Middle frontal gyrus (tissue), 1 donor: ENCODE results near the gene SLC25A43.
"Not testable (repeated sequence)": the region's sequence is repeated elsewhere in the genome, so short reads cannot be mapped to it uniquely, and the experiment has no call there.

Experiments
- DNase-seq: peaks from one replicate; pipeline ENCODE4 v3.0.0-alpha.2; 2015; ENCODE audit warnings: low spot score; ENCODE audit errors: extremely low spot score

Gene SLC25A43

DNA sequence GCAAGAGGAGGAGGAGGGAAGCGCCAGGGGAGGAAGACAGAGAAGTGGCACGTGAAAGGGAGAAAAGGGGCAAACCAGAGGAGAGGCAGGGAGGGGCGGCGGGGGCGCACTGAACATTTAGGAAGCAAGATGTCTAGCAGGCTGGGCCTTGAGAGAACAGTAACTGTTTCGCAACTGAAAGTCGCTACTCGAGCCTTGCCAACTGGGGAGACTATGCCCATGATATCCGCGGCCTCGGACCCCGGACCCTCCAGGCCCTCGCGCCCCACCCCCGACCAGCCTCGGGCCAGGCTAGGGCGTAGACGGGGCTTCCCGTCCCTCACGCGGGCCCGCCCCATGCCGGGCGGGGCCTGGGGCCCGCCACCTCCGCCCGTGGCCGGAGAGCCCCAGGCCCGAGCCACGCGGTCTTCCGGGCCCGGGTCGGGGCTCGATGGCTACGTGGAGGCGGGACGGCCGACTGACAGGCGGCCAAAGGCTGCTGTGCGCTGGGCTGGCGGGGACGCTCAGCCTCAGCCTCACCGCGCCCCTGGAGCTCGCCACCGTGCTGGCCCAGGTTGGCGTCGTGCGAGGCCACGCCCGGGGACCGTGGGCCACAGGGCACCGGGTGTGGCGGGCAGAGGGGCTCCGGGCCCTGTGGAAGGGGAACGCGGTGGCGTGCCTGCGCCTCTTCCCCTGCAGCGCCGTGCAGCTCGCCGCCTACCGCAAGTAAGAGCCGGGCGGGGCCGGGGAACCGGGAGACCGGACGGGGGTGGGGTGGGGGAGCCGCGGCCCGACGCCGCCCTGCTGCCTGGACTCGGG is at the start of gene SLC25A43:
TSS of gene SLC25A43 (plus strand) at position 363 of the 798 bp plus-strand sequence. CDS start at position 431, 68 bp downstream.
- no peak for DNase-seq

DNA sequence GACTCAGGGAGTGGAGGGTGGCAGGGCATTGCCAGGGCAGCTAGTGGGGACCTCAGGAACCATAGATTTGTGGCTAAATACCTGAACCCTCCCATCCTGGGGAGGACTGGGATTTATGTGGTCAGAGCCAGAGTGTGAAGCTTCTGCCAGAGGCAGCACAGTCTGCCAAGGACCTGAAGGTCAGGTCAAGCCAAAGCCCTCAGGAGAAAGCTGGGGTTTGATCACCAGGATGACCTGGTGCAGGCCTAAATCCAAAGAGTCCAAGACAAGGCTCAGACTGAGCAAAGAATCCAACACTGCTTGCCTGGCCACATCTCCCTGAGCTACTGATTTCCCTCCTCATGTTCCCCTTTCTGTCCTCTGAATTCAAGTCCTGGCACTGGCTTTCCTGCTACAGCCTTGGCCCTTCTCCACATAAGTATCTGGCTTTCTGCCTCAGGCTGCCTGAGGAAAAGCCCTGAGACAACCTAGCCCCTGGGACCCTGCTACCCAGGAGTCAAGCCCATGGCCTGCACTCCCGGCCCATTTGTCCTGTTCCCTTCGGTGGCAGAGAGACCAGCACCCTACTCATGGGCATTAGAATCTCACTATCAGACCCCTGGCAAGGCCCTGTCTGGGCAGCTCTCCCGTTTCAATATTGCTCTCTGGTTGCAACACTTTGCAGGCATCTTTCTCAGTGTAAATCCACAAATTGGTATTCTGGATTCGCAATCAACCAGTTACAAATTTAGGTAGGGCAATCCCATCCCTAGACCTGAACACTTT is 39.3 kb upstream of the SLC25A43 start:
- DNase-seq = no peak

DNA sequence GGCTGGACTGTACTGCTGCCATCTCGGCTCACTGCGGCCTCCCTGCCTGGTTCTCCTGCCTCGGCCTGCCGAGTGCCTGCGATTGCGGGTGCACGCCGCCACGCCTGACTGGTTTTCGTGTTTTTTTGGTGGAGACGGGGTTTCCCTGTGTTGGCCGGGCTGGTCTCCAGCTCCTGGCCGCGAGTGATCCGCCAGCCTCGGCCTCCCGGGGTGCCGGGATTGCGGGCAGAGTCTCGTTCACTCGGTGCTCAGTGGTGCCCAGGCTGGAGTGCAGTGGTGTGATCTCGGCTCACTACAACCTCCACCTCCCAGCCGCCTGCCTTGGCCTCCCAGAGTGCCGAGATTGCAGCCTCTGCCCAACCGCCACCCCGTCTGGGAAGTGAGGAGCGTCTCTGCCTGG is 37.7 kb upstream of the SLC25A43 start:
- not testable (repeated sequence) for DNase-seq

DNA sequence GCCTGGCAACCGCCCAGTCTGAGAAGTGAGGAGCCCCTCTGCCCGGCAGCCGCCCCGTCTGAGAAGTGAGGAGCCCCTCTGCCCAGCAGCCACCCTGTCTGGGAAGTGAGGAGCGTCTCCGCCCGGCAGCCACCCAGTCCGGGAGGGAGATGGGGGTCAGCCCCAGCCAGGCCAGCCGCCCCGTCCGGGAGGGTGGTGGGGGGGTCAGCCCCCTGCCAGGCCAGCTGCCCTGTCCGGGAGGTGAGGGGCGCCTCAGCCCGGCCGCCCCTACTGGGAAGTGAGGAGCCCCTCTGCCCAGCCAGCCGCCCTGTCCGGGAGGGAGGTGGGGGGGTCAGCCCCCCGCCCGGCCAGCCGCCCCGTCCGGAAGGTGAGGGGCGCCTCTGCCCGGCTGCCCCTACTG is 37.1 kb upstream of the SLC25A43 start:
- DNase-seq = not testable (repeated sequence)

DNA sequence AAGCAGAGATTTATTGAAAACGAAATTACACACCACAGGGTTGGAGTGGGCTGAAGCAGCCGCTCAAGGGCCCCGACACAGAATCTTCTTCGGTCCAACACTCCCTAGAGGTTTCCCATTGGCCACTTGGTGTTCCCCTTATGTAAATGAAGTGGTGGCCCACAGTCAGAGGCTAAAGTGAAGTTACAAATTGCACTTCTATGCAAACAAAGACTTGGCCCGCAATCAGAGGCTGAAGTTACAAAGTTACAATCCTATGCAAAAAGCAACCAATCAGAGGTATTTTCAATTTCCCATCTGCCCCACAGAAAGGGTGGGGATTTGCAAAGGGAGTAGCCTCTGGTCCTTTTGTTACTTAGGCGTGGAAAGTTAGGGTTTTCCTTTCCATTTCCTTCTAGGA is 35.7 kb upstream of the SLC25A43 start:
- no peak for DNase-seq

DNA sequence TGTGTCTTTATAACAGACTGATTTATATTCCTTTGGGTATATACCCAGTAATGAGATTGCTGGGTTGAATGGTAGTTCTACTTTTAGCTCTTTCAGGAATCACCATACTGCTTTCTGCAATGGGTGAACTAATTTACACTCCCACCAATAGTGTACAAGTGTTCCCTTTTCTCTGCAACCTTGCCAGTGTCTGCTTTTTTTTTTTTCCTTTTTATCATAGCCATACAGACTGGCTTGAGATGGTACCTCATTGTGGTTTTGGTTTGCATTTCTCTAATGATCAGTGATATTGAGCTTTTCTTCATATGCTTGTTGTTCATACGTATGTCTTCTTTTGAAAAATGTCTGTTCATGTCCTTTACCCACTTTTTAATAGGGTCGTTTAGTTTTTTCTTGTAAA is 27.3 kb upstream of the SLC25A43 start:
- not testable (repeated sequence) for DNase-seq

DNA sequence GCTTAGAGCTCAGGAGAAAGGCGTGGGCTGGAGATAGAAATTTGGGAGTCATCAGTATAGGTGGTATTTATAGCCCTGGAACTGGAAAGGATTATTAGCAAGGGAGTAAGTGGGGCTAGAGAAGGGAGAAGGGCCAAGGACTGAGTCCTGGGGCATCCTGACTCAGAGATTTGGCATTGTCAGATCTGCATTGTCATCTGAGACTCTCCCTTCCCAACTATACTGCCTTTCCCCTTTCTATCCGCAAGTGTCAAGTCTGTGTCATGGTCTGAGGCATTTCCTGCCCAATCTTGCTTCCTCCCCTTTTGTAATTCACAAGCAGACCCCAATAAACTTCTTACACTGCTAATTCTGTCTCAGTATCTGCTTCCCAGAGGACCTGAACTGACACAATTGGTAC is 24.4 kb upstream of the SLC25A43 start:
- DNase-seq = no peak

DNA sequence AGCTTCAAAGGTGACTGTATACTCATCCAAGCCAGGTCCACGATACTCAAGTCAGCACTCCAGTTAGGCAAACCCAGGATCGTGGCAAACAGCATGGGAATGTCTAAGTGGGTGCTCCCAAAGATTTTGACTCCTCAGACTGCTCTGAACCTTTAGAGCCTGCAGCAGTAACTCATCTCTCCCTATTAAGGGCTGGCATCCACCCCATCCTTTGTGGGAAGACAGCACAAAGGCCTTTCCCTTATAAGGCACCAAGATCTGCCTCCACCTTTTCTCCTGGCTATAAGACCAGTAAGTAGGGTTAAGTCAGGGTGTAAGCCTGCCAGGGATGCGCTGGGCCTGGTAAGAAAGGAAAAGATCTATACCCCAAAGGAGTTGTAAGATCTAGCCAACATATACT is 23.6 kb upstream of the SLC25A43 start:
- no peak for DNase-seq

DNA sequence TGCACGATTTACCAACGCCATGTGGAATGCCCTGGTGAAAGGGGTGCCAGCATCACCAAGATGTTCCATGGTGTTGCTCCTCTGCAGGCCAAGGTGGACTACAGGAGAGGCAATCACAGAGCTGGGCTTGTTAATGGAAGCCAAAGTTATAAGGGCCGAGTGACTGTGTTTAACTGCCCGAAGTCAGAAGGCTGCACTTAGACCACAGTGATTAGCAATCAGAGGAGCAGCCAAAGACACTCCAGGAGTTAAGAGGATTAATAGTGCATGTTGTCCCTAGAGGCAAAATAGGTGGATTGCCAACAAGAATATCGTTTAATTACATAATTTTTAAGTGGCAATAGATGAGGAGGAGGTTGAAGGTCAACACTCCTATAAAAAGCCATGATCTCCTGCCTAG is 22.8 kb upstream of the SLC25A43 start:
- DNase-seq = no peak

DNA sequence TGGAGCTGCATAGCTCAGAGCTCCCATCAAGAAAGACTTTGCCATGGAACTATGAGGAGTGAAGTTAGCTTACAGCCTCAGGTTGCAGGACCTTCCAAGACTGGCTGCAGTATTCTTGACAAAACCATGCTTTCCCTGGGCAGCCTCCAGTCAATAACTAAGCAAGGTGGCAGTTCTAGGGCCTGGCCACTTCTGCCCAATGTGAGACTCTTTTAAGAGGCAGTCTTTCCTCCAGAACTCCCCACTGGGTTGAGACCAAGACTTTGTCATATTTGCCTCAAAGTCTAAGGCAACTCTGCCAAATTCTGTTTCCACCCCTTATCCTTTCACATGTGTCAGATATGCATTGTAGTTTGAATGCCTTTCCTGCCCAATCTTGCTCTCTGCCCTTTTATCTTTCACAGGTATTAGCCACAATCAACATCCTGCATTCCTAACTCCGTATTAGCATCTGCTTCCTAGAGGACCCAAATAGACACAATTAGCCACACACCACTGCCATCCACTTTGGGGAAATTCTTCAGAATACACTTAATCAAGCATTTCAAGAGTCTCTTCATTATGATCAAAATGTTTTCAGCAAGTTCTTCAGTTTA is 17.7 kb upstream of the SLC25A43 start:
- no peak for DNase-seq

DNA sequence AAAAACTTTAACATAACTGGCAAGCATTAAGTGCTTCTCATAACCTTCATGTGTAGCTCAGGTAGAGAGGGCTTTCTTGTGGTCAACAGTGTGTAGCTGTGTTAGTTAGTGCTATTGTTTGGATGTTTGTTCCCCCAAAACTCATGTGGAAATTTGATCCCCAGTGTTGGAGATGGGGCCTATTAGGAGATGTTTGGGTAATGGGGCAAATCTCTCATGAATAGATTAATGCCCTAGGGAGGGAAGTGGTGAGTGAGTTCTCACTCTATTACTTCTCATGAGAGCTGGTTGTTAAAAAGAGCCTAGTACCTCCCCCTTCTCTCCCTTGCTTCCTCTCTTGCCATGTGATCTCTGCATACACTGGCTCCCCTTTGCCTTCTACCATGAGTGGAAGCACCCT is 16.5 kb upstream of the SLC25A43 start:
- DNase-seq = no peak

DNA sequence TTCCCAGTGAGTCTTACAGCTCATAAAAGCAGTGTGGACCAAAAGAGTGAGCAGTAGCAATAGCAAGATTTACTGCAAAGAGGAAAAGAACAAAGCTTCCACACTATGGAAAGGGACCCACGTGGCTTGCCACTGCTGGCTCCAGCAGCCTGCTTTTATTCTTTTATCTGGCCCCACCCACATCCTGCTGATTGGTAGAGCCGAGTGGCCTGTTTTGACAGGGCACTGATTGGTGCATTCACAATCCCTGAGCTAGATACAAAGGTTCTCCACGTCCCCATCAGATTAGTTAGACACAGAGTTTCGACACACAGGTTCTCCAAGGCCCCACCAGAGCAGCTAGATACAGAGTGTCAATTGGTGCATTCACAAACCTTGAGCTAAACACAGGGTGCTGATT is 12.5 kb upstream of the SLC25A43 start:
- DNase-seq = not testable (repeated sequence)

DNA sequence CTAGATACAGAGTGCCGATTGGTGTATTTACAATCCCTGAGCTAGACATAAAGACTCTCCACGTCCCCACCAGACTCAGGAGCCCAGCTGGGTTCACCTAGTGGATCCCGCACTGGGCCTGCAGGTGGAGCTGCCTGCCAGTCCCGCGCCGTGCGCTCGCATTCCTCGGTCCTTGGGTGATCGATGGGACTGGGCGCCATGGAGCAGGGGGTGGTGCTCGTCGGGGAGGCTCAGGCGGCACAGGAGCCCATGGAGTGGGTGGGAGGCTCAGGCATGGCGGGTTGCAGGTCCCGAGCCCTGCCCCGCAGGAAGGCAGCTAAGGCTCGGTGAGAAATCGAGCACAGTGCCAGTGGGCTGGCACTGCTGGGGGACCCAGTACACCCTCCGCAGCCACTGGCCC is 11.7 kb upstream of the SLC25A43 start:
- not testable (repeated sequence) for DNase-seq

DNA sequence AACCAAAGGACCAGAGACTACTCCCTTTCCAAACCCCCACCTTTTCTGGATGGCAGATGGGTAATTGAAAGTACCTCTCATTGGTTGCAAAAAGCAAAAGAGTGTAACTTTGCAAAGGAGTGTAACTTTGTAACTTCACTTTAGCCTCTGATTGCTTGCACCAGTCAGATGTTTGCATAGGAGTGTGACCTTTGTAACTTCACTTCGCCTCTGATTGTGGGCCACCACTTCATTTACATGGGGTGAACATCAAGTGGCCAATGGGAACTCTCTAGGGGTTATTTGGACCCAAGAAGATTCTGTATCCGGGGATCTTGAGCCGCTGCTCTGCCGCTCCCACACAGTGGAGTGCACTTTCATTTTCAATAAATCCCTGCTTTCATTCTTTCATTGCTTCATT is 9.9 kb upstream of the SLC25A43 start:
- DNase-seq = no peak

DNA sequence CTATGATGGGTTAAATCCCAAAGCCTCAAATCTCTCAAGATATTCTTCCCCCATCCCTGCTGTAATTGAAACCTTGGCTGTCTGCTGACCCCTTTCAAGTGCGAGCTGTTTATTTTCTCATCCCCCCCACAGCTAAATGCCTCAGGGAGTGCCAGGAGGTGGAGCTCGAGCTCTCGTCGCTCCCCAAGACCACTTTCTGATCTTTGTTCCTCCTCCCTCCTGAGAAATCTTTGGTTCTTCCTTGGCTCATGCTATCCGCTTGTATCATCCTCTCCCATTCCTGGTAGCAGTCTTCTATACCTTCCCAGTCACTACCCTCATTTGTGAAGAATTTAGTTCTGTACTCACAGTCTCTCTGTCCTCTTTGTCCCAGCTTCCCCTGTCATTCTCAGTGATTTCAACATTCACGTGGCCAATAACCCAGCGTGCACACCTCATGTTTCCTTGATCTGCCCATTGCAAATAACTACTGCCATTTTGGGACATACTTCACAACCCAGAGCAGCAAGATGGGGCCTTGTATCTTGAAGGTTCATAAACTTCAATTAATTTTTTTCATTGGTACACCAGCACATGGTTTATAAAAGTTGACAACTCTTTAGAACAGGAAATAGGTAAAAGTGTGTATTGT is 9.2 kb upstream of the SLC25A43 start:
- DNase-seq = no peak

DNA sequence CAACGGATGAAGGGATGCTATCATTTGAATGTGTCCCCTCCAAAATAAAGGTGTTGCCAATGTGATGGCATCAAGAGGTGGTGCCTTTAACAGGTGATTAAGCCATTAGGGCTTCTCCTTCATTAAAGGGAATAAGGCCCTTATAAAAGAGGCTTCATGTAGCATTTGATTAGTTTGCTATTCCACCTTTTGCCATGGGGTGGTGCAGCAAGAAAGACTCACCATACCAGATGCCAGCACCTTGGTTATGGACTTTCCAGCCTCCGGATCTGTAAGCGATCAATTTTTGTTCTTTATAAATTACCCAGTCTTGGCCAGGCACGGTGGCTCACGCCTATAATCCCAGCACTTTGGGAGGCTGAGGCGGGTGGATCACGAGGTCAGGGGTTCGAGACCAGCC is 7.9 kb upstream of the SLC25A43 start:
- DNase-seq = no peak

DNA sequence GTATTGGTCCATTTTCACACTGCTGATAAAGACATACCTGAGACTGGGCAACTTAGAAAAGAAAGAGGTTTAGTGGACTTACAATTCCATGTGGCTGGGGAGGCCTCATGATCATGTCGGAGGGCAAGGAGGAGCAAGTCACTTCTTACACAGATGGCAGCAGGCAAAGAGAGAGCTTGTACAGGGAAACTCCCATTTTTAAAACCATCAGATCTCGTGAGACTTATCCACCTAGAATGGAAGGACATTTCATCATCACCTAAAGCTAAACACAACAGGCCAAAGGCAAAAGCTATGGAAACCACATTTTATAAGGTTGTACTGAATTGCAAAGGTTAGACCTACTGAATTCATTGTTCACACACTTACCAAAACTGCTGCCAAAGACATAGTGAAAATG is 6.0 kb upstream of the SLC25A43 start:
- no peak for DNase-seq

DNA sequence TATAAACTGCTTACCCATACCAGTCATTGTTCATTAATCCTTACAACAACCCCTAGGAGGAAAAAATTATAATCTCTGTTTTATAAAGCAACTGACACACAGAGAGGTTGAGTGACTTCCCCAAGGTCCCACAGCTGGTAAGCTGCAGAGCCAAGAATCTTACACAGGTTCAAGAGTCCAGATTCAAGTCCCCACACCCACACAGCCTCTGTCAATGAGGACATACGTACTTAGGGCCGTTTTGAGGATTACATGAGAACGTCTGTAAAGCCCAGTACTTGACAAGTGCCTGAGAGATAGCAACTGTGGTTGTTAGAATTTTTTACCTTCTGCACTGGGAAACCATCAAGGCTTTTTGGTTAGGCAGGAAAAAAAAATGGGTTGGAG is 556 bp upstream of the SLC25A43 start:
- no peak for DNase-seq

DNA sequence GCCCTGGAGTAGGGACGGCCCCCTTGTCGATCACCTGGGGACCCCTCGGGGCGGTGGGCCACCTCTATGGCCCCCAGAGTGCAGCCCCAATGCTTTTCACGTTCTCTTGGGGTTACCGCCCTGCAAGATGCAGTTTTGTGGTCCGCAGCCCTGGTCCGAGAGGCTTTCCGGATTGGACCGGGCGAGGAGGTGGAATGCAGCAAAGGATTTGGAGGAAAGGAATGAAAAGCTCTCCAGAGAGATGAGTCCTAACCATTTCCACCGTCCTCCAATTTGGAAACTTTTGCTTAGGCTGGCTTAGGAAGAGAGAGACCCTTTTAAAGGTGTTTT is 601 bp downstream of the SLC25A43 start:
- DNase-seq = no peak

DNA sequence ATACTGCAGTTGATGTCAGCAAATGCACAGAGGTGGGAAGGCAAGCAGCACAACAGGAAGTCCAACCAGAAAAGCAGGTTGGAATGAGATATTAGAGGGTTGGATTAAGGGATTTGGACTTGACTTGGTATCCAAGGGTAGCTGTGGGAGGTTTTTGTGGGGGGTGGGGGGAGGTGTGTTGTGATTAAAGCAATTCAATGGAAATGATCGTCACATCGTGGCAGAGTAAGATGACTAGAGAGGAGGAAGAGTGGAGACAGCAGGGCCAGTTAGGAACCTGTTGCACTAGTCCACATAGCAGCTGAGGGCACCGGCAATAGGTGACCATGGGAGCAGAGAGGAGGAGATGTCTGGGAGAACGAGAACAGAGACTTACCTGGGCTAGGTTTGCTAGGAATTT is 2.4 kb downstream of the SLC25A43 start:
- no peak for DNase-seq

DNA sequence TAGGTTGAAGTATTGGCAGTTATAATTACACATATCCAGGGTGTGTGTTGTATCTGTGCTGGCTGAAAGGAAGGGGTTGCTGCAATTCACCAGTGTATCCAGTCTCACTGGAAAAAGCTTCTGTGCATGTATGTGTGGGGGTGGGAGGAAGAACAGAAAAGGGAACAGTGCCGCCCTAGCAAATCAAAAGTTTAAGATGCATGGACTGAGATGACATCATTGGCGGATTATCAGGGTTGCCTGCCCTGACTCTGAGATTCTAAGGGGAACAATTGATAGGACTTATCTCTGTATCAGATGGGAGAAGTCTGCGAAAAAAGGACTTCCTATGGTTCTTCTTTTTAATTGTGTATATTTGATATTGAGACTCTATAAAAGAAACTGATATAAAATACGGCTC is 3.5 kb downstream of the SLC25A43 start:
- no peak for DNase-seq

DNA sequence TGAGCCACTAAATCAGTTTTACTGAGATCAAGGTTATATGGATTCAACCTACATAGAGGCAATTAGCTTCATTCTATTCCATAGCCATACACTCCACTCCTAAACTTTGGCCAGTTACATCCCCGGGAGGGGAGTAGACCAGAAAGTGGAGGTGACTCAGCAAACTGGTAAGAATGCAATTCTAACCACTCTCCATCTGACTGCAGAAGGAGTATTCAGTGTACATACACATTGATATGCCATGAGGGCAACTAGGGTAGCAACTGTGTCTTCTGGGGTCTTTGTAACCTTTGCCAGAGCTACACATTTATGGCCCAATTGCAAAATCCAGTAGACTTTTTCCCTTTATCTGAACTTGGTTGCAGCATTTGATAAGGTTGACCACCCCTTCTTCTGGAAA is 7.6 kb downstream of the SLC25A43 start:
- DNase-seq = no peak
